ENCODE results near the gene SYNM.

The SYNM gene

DNA sequence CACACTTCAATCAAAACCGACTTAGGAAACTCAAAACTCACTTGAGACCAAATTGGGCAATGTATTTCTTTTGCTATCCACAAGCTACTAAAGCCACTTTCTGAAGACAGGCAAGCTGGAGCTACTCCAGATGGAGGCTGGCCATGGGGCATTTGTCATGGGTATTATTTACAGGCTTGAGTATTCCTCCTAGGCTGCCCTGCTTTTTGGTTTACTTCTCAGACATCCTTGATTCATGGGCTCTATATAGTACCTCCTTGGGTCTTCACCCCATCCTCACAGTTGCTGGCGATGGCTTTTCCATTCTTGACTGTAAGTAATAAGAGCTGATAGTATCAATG, 18.6 kb upstream of the SYNM start:
- no peak for DNase-seq

DNA sequence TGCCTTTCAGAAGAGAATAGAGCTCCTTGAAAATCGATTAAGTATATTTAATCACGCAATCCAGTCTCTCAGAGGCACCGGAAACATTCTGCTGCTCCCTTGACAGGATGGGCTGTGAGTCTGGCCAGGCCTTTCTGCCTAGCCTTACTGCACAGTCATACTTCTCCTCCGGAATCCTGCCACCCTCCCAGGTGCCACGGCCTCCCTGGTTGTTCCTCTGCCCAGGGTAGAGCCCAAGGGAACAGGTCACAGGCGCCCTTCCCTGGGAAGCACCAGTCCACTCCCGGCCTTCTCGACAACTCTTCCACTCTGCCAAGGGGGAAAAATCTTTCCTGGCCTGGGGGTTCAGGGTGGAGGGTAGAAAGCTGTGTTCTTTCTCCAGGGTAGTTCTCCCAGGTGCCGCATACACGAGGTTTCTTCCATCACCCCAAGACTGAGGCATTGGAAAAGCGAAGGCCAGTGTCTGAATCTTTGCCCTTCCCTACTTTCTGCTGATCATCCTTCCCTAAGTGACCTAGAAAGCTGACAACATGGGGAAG, 17.4 kb upstream of the SYNM start:
- no peak for DNase-seq

GRCh38 chr15:99090011-99090699, 14.7 kb upstream of the SYNM start:
- DNase-seq: no peak

- DNase-seq: no peak
Observed at GRCh38 chr15:99090938-99091337, 13.9 kb upstream of the SYNM start.

DNA sequence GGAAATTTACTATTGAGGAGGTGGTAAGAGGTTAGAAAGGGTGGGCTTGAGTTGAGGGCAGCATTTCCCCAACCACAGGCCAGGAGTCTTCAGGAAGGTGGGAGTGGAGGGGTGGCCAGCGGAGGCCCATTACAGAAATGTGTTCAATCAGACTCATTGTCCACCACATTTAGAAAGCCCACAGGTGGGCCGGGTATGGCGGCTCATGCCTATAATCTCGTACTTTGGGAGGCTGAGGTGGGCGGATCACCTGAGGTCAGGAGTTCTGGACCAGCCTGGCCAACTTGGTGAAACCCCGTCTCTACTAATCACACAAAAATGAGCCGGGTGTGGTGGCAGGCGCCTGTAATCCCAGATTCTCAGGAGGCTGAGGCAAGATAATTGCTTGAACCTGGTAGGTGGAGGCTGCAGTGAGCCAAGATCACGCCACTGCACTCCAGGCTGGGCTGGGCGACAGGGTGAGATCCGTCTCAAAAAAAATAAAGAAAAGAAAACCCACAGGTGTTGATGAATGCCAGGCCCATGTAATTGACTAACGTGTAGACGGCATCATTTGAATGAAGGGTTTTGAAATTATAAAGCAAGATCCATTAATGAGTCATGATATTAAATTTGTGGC, 12.2 kb upstream of the SYNM start:
- DNase-seq: no peak

GRCh38 chr15:99095626-99096025, 9.3 kb upstream of the SYNM start:
- DNase-seq: no peak

DNA sequence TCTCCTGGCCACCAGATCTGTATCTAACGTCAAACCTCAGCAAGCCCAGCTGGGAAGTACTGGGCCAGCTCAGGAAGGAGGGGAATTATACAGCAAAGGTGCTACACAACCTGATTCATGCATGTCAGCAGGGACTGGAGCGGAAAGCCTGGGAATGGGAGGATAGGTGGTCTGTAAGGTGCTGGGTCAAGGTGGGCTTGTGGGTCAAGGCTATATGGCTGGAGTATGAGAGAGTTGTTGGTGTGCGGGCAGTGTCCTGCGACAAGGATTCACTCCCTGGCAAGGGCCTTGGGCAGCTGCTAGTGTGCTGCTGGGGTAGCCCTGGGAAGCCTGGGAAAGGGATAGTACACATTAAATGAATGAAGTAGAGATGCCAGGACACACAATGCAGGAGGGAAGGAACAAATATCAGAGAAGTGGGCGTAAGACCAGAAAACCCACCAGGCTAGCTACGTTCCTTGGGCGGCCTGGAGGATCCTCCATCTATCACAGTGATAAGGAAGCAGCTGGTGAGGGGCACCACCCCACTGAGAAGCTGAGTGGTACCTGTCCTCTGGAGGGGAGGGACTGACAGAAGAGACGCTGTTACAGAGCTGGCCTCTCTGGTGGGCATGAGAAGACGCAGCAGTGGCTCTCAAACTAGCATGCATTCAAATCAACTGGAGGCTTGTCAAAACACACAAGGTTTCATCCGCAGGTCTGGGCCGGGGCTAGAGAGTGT, 8.5 kb upstream of the SYNM start:
- no peak for DNase-seq

DNA sequence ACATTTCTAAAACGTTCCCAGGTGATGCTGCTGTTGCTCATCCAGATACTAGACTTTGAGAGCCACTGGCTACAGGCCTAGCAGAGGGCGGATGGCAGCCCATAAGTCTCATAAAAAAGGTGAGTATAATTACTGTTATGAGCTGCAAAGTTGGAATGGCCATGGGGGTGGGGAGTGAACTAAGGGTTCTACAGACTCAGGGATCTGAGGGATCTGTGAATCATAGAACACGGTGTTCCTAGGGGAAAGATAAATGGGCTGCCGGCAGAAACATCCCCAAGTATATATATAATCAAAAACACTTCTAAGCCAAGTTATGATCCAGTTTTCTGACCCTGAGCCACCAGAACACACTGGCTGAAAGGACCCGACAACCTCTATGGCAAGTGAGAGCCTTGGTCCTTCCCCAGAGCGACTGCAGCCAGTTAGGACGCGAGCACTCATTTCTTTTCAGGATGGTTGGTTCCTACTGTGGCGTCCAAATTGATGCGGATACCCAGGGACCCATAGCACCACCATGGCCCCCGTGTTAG, 7.9 kb upstream of the SYNM start:
- no peak for DNase-seq

- DNase-seq: no peak
Observed at GRCh38 chr15:99097441-99098410, 7.2 kb upstream of the SYNM start.

DNA sequence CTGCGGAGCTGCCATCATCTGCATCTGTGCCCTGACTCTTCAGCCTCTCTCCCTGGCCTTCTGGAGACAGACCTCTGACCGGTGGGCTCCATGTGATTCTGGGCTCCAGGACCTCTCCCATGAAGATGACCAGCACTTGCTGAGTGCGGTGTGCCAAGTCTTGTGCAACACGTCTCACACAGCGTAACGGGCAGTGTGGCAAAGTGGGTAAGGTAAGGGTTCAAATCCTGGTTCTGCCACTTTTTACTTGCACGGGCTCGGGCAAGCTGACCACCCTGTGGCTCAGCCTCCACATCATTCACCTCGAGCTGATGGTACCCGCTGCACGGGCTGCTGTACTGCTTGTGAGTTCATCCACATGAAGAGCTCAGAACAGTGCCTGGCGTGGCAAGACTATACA, 6.5 kb upstream of the SYNM start:
- no peak for DNase-seq

DNA sequence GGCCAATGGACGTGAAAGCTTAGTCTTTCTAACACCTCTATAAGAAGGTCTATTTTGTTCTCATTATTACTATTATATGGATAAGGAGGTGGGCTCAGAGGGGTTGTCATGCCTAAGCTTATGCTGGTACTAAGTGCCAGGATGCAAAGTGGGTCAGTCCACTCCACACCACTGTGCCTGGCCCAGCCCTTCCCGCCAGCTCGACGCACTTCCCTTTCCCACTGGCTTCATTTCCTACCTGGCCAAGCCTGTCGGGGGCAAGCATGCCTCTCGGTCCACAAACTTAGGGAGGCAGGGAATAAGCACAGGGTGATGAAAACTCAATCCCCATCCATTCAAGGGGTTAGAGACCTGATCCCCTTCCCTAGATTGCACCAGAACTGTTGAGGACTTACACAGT, 5.9 kb upstream of the SYNM start:
- DNase-seq: no peak

DNA sequence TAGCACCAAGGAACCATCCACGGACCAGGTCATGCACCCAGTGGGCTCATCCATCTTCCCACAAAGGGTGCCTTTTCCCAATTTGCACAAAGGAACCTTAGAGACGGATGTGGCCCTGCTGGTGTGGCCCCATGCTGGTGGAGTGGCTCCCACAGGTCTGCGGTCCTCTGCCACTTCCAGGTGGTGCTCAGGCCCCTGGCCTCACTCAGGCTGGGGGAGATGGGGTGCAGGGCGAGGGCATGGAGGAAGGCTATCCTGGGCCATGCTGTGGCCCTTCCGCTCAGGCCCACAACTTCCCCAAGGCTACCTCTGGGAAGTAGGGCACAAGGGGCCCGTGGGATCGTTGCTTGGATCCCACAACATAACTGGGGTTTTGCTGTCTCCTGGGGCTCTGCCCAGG, 5.2 kb upstream of the SYNM start:
- DNase-seq: no peak

DNA sequence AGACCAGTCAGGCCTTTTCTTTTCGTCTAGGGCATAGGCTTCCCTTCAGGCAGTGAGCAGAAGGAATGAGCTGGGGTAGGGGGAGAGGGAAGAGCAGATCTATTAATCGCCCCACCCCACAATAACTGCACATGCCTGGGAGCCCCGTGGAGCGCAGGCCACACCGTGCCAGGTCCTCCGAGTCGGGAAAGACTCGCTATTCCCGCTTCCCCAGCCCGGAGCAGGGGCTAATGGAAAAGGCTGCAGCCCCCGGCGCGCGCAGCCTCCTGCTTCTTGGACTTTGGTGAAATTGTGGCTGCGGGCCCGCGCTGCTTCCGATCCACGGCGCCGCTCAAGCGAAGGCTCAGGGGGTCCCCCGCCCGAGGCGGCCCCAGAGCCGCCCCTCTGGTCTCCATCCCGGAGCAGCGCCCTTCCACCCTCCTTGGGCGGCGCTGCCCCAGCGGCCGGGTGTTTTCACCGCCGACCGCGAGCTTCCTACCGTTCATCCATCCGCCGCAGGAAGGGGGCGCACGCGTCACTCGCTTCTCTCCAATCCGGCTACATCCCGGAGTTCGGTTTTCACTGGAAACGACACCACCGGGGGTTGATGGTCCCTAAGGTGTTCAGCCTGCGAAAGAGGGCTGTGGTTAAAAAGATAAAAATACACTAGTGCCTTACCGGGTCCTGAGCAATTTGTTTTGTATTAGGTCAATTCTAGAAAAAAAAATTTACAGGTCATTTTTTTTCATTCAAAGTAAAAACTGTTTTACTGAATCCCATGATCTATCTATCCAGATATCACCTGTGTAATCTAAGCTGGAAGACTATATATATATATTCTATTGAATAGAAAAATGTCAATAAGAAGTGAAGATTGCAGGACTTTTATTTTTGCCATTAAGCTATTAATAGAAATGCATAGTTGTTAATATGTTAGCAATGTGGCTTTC, 4.4 kb upstream of the SYNM start:
- DNase-seq: peak; percentile 54

DNA sequence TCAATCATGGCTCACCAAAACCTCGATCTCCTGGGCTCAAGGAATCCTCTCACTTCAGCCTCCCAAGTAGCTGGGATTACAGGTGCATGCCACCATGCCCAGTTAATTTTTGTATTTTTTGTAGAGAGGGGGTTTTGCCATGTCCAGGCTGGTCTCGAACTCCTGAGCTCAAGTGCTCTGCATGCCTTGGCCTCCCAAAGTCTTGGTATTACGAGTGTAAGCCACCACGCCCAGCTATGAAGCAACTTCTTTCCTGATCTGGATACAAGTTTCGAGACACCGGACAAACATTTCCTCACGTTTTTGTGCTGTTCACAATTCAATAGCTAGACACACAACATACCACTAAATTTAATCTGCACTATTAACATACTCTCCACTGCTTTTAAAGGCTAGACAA, 3.4 kb upstream of the SYNM start:
- DNase-seq: no peak

DNA sequence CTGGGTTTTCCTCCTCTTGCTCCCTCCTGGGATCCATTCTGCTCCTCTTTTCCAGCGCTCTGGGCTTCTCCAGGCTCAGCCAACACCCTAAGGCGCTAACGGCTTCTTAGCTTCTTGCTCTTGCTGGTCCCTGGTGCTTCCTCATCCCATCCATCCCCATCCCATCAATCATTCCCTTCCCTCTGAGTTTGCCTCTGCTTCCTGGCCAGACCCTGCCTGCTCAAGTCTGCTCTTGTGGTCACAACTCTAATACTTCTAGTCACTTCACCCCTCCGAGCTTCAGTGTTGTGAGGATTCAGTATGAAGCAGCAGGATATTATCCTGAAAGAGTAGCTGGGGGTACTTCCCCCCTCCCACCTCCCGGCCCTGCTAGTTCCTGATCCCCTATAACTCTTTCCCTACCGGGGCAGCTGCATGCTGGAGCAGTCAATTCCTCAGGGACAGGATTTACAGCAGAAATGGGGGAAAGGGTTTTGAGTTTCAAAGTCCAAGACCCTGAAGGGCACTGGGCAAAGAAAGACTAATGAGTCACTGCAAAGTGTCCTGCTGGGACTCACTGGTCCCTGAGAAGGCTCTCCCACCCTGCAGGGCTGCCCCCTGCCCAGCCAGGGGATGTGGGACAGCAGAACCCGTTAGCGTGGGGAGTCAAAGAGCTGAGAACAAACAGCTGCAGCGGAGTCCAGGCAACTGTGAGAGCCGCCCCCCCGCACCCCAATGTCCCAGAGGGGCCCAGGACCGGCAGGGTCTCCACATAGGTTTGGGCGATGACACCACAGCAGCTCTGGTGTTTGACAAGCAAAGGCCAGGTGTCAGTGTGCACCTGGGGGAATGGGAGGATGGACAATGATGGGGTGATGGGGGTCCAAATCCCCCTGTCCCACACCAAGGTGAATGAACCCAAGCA, 2.3 kb upstream of the SYNM start:
- no peak for DNase-seq

- DNase-seq: no peak
Observed at GRCh38 chr15:99103279-99103678, 1.6 kb upstream of the SYNM start.

DNA sequence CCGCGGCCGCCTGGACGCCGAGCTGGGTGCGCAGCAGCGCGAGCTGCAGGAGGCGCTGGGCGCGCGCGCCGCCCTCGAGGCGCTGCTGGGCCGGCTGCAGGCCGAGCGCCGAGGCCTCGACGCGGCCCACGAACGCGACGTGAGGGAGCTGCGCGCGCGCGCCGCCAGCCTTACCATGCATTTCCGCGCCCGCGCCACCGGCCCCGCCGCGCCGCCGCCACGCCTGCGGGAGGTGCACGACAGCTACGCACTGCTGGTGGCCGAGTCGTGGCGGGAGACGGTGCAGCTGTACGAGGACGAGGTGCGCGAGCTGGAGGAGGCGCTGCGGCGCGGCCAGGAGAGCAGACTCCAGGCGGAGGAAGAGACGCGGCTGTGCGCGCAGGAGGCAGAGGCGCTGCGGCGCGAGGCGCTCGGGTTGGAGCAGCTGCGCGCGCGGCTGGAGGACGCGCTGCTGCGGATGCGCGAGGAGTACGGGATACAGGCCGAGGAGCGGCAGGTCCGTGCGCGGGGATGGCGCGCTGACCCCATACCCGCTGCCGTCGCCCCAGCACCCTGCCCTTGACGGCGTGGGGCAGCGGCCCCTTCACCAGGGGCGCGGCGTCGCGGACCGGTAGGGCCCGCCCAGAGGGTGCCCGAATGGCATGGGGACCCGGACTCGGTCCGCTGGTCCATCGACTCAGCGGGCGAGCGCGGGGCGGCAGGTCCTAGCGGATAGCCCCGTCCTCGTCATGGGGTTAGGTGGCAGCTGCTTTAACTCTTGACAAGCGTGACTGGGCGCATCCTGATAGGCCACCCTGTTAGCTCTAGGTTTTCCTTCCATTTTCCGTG, 848 bp downstream of the SYNM start:
- DNase-seq: peak; percentile 38

- peak; percentile 24 for DNase-seq
Observed at GRCh38 chr15:99106417-99107220, 1.7 kb downstream of the SYNM start.

DNA sequence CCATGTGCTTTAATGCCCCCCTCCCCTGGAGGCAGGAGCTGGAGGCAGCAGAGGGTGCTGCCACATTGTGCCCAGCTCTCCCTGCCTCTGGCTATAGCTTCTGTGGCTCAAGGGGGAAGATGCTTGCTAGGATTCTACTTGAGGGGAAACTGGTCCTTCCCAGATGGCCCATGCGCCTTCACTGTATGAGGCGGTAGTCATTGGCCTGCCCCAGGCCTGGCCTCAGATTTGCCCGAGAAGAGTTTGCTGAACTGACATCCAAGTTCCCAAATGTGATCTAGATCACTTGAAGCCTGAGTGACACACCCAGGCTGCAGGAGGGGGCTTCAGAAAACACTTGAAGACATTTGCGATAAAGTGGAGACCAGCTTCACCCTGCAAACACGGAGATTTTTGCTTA, 4.1 kb downstream of the SYNM start:
- DNase-seq: no peak

Measured in CD4-positive, alpha-beta T cell treated with Interleukin-17A for 4 hours (primary cell).